GM19035 (cell line): Measurements from ENCODE around the gene TNN.
"Not testable (repeated sequence)": the region's sequence is repeated elsewhere in the genome, so short reads cannot be mapped to it uniquely, and the experiment has no call there.

Source experiments
- ATAC-seq: cut with Tn5 transposase; IDR thresholded peaks from one replicate; pipeline ENCODE4 v1.9.1; 2021; ENCODE audit not compliant: unreplicated experiment

Gene TNN, protein sequence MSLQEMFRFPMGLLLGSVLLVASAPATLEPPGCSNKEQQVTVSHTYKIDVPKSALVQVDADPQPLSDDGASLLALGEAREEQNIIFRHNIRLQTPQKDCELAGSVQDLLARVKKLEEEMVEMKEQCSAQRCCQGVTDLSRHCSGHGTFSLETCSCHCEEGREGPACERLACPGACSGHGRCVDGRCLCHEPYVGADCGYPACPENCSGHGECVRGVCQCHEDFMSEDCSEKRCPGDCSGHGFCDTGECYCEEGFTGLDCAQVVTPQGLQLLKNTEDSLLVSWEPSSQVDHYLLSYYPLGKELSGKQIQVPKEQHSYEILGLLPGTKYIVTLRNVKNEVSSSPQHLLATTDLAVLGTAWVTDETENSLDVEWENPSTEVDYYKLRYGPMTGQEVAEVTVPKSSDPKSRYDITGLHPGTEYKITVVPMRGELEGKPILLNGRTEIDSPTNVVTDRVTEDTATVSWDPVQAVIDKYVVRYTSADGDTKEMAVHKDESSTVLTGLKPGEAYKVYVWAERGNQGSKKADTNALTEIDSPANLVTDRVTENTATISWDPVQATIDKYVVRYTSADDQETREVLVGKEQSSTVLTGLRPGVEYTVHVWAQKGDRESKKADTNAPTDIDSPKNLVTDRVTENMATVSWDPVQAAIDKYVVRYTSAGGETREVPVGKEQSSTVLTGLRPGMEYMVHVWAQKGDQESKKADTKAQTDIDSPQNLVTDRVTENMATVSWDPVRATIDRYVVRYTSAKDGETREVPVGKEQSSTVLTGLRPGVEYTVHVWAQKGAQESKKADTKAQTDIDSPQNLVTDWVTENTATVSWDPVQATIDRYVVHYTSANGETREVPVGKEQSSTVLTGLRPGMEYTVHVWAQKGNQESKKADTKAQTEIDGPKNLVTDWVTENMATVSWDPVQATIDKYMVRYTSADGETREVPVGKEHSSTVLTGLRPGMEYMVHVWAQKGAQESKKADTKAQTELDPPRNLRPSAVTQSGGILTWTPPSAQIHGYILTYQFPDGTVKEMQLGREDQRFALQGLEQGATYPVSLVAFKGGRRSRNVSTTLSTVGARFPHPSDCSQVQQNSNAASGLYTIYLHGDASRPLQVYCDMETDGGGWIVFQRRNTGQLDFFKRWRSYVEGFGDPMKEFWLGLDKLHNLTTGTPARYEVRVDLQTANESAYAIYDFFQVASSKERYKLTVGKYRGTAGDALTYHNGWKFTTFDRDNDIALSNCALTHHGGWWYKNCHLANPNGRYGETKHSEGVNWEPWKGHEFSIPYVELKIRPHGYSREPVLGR (N-terminal part only)

DNA sequence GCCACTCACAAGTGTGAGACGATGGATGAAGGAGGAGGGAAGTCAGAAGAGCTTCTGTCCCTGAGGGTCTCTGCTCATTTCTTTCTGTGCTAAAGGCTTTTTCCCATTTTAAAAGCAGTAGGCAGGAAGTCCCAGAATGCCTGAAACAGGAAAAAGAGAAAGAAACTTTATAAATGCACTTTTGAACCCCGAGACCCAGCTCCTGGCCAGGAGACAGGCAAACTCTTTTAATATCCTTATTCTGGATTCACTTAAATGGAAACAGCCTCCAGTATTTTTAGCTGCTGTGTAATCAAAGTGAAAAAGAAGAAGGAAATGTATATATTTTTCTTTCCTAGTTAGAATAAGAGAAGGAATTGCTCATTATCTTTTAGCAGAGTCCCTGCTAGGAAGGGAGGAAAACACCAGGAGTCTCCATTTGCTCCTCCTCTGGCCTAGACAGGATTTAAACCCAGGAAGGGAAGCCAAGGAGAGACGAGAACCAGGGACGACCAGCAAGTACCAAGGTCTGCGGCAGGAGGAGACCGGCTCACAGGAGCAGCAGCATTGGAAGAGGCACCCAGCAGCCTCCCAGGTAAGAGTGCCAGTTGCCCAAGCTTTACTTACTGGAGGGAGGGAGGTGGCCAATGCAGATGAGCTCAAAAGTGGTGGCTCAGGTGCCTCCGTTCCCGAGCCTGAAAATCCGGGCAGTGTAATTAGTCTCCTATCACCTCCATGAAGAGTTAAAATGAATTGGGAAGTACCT lies at the start of gene TNN:
TSS of gene TNN (plus strand) at position 472 of the 745 bp plus-strand sequence. CDS start 9,586 bp downstream, outside the sequence.
- ATAC-seq, result no peak

DNA sequence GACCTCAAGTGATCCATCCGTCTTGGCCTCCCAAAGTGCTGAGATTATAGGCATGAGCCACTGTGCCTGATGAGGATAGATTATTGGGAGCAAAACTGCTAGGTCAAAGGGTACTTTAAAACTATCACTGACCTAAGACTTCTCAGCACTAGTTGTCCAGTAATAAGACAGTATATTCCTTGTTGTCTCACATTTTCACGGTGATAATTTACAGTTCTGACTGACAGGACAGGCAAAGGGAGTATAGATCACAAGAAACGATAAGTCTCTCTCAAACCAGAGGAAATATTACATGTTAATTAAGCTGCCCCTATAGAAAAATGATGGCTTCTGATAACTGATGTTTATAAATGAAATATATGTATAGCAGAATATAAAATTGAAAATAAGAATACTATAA lies 48.1 kb upstream of the TNN start:
- ATAC-seq, result no peak

DNA sequence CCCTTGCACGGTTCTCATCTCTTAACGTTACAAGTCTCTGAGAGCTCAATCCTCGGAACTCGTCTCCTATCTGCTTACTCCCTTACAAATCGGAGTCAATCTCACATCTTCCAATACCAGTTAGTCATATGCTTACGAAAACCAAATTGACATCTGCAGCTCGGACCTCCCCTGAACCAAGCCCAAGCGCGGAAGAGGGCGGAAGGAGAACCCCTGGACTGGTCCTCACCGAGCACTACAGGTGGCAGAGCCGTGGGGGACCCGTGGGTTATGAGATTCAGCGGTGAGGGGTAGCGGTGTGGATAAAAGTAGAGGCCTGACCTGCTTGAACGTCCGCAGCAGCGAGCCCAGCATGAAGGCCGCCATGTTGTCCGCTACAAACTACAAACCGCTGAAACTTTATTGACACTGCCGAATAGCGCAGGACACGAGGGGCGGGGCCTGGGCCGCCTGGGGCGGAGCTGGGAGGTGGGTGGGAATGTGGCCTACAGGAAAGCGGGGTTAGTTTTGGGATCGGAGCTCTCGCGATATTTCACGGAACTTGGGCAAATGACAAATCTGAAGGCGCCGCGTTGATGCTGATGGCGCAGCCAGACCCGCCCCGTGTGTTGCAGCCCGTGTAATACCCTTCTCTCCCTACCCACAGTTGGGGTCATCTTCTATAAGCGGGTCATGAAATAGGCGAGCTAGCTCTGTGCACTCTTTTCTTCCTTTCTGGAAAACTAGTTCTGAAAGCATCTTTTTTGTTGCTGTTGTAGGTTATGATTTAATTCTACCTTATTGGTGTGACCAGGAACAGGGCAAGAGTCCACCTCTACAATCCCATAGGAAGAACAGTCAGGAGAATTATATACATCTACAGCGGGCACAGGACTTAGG lies 44.4 kb upstream of the TNN start, which contains the start of gene MRPS14:
TSS of gene MRPS14 (minus strand) at position 383 of the 879 bp plus-strand sequence. CDS start at position 366, 17 bp downstream.
- peak; percentile 92 for ATAC-seq

DNA sequence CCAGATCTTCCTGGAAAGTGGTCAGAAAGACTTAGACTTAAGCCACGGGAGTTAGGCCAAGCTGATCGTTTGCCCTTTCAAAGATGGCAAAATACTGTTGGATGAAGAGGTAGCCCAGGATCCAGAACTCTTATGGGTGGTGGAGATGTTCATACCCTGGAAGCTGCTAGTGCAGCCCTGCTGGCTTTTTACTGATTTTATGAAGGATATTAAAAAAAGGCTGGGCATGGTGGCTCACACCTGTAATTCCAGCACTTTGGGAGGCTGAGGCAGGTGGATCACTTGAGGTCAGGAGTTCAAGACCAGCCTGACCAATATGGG lies 43.8 kb upstream of the TNN start:
- not testable (repeated sequence) for ATAC-seq

DNA sequence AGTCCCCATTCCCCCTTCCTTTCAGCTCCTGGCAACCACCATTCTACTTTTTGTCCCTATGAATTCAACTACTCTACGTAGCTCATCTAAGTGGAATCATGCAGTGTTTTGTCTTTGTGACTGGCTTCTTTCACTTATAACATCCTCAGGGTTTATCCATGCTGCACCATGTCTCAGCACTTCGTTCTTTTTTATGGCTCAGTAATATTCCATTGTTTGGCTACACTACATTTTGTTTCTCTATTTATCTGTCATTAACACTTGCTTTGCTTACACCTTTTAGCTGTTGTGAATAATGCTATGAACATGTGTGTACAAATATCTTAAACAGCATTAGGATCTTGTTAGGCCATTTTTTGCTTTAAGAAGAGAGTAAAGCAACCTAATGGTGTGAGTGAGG lies 42.9 kb upstream of the TNN start:
- ATAC-seq, result no peak

DNA sequence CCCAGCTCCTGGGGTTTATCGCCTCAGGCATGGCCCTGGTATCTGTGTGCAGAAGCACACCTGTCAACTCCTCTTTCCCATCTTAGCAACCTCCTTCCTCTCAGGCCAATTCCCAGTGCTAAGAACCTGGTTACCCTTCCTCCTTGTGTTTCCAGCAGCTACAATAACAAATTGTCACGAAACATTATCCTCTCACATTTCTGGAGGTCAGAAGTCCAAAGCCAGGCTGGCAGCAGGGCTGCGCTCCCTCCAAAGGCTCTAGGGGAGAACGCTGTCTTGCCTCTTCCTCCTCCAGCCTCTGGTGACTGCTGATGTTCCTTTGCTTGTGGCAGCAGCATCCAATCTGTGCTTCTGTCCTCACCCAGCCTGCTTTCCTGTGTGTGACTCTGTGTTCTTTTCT lies 33.7 kb upstream of the TNN start:
- ATAC-seq, result no peak

DNA sequence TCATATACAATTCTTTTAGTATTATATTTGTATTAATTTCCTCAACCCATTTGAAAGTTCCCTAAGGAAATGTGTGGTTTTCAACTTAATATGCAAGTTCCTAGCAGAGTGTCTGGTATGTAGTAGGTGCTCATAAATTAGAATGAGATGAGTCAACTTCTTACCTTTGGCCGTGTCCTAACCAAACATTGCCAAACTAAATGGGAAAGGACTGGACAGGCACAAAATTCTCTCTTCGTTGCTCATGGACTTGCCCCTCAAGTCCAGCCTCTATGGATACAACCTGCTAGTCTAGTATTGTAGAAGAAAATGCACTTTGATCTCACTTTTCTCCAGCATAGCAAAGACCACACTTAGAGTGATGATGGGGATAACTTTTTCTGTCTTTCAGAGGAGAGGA lies 32.9 kb upstream of the TNN start:
- no peak for ATAC-seq

DNA sequence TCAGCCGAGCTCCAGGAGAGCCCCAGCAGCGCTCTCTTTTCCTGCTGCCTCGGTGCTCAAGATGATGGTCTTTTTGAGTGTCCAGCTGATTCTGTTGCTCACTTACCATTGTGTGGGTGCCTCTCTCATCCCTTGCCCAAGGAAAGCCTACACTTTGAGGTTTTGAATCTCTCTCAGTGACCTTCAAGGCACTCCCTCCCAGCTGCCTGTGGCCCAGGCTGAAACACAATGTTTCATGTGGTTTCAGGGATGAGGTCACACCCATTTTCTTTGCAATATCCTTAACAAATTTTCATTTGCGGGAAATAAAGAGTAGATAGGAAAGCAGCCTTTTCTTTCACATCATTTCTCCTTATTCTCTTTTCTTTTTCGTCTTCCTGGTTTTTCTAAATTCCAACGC lies 31.8 kb upstream of the TNN start:
- ATAC-seq, result no peak

DNA sequence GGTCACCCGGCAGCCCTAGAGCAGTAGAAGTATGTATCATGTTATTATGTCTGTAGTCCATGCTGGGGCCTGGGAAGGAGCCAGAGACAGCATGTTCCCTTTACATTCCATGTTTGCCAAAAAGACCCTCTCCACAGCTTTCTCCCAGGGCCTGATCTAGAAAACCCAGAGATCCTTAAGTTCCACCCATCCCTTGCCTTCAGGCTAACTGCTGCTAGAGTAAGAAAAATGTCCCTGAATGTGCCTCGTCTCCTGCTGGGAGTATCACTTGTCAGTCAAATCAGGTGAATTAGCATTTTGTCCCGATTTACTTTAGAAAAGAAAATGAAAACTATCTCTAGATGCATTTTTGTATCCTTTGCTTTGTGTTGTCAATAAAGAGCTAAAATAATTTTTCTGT lies 31.2 kb upstream of the TNN start:
- no peak for ATAC-seq

DNA sequence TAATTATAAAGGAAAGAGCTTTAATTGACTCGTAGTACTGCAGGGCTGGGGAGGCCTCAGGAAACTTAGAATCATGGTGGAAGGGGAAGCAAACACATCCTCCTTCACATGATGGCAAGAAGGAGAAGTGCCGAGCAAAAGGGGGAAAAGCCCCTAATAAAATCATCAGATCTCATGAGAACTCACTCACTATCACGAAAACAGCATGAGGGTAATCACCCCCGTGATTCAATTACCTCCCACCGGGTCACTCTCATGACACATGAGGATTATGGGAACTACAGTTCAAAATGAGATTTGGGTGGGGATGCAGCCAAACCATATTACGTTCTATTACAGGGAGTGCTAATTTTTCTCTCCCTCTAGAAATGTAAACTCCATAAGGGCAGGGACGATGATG lies 30.2 kb upstream of the TNN start:
- ATAC-seq, result no peak

DNA sequence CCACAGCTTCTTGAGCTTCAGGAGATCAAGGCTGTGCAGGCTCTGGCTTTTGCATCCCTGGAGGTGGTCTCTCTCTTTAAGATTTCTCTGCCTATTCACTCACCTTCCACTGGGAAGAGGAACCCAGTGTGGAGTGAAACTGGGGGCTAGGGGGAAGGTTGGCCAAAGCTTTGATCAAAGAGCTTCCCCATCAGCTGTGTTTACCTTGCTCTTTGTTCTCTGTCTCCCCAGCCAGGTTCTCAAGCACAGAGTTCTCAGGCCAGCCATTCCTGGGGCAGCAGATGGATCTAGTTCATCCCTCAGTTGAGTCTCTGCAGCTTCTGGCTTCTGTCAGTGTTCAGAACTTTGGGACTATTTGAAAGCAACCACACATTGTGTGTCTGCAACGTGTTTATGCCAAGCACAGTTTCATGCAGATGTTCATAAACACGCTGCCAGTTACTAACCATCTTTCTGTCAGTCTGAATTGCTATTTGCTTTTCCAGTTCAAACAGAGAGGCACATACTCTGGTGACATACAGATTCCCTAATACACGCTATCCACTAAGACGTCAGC lies 27.2 kb upstream of the TNN start:
- no peak for ATAC-seq

DNA sequence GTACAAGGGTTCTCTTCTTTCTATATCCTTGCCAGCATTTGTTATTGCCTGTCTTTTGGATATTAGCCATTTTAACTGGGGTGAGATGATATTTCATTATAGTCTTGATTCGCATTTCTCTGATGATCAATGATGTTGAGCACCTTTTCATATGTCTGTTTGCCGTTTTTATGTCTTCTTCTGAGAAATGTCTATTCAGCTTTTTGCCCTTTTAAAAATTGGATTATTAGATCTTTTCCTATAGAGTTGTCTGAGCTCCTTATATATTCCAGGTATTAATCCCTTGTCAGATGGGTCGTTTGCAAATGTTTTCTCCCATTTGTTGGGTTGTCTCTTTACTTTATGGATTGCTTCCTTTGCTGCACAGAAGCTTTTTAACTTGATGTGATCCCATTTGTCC lies 25.0 kb upstream of the TNN start:
- ATAC-seq, result no peak

DNA sequence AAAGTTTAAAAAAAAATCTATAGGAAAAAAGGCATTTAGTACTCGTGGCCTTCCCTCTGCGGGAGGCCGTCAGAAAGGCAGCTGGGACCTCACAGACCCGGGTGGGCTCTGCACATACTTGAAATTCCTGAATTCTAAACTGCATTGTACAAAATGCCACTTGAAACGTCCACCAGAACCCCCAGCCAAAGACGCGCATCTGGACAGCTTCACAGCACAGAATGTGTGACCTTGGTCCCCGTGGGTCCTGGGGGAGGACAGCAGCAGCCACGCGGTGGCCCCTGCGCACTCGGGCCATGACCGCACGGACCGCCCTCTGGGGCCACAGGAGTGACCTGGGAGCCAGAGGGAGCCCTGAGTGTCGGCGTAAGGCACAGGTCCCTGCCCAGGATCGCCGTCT lies 23.8 kb upstream of the TNN start:
- ATAC-seq, result no peak

DNA sequence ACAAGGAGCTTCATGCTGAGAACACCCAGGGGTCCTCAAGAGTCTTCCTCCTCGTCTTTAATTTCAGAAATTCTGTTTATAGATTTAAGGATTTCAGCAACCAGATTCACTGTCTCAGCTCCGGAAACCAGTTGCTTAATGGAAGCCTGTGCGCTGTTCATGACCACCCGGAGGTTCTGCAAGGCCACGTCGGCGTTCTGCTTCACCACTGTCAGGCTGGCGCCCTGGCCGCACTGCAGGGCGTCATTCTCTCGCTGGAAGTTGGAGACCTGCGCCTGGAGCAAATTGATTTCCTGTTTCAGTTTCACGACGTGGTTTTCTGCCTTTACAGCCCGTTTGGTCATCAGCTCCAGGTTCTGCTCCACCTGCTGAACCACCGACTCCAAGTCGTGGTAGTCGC lies 23.0 kb upstream of the TNN start:
- not testable (repeated sequence) for ATAC-seq

DNA sequence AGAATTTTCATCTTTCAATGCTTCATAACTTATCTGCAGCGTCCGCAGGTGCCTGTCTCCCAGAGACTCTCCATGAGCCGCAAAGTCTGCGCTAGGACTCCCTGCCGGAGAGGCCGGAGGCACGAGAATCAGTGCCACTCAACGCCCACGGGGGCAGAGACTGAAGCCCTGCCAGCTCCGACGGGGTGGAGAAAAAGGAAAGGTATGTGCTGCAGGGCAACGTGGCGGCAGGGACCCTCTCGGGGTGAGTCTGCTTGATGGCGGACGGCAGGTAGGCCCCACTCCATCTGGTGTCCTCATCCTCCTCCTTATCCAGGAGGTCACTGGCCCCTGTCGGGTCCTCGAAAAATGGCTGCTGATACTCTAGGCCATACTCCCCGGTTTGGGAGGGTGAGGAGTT lies 22.5 kb upstream of the TNN start:
- no peak for ATAC-seq

DNA sequence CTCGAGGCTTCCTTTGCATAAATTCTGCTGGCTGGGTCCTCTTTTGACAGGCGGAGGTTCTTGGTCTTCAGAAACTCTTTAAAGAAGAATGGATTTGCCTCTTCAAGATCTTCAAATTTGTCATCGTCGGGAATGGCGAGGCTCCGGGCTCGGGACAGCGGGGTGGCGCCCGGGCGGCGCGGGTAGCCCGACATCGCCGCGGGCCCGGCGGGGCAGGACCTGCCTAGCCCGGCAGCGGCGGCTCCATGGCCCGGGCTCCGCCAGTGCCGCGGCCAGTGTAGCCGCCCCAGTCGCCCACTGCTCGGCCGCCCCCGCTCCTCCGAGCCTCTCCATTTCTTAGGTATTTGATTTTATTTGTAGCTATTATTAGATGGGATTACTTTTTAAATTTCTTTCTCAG lies 22.1 kb upstream of the TNN start:
- ATAC-seq, result no peak

DNA sequence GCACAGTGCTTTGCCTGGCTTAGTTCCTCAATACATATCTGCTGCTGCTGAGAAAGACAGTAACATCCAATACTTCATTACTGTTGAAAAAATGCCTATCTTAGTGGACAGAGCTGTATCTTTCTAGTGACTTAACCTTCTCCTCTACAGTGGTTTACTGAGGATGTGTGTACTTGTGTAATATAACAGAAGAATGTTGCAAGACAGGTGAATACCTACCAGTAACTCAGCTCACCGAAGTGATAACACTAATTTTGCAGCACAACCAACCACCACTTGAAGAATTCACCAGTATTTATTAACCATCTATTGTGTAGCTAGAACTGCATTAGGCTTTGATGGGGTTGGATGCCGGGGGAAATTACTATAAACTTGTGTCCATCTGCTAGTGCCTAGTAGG lies 16.6 kb upstream of the TNN start:
- no peak for ATAC-seq

DNA sequence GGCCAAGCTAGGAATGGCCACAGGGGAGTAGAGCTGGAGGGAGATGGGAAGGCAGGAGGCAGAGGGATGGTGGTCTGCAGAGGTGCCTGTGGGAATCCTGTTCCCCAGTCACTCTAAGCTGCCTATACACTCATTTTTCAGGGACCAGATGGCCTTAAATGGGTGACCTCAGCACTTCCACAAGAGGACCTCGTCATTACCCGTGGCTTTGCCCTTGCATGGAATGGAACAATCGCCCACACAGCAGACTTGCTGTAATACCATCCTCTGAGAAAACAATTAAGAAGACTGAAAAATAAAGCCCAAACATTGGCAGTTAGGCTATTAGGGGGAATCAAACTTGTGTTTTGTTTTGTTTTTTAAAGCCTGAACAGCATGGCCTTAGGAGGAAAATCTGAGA lies 12.9 kb upstream of the TNN start:
- ATAC-seq, result no peak

DNA sequence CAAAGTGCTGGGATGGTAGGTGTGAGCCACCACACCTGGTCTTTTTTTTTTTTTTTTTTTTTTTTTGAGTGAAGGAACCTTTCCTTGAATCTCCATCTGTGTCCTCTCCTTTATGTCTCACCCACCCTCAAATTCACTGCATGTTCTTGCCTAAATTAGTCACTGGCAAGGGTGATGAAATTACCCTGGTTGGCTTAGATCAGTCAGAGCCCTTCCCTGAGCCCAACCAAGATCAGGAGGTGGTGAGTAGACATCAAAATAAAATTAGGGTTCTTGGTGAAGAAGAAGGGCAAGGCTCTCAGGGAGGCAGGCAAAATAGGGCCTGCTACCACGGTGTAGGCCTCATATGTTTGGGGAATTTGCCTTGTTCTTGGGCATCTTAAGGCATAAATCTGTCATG lies 5.3 kb upstream of the TNN start:
- no peak for ATAC-seq
